GM12892 (cell line): ENCODE results near the gene SENP6.

Experiments
- POLR2A ChIP-seq: IDR thresholded peaks from 2 replicates; pipeline ENCODE4 v1.6.1; 2011; ENCODE audit warnings: low read depth, low read length, control low read depth
- POLR2AphosphoS5 ChIP-seq: IDR thresholded peaks from 2 replicates; pipeline ENCODE4 v1.6.1; 2011; ENCODE audit warnings: low read depth, low read length, control low read depth
- TAF1 ChIP-seq: IDR thresholded peaks from 2 replicates; pipeline ENCODE4 v1.6.1; 2011; ENCODE audit warnings: low read depth, mild to moderate bottlenecking, control low read depth, low read length, borderline replicate concordance

- TF ChIP-seq POLR2A (no peak), TAF1 (no peak), POLR2AphosphoS5 (no peak)
Observed at GRCh38 chr6:75760320-75760719, 158.6 kb downstream of the SENP6 start.
